Left colon (tissue), 2 donors: ENCODE measurements around the gene PKHD1. TPM values are rescaled to one million over a fixed set of nuclear protein-coding genes. Genes with fewer than 3 reads are reported as not detected.

Experiments
- ATAC-seq: fragments of 200-7000 bp; cut with Tn5 transposase; one replicate; pipeline ENCODE4 v1.9.1; 2020; ENCODE audit warnings: mild to moderate bottlenecking, moderate library complexity
- DNase-seq, 2 donors: peaks; one replicate each; pipeline ENCODE4 v3.0.0-alpha.2; 2020
- intact Hi-C, 2 donors: fragments of 100-400 bp; cut with DNase I in 1 of 2; cut with micrococcal nuclease in 1 of 2; formaldehyde crosslinking; loops; one replicate each; pipeline versions ENCODE4 v1.11.2 to v1.14.0; 2022; cut with DNase I, micrococcal nuclease
- total RNA-seq, 2 donors: library from RNA; stranded (reverse); fragmentation: NEBNext Ultra II Directional; extraction: Animal tissue kit (Norgen Biotek cat#: 25700); gene quantifications; one replicate each; pipeline ENCODE4 v1.2.1, GENCODE V29; 2021
- donor health status: DM: no; HTN: no; CAD: no.
- donor health status: DM: yes; HTN: yes; CAD: no.

PKHD1 gene
- total RNA-seq, 2 donors from 2014 or later = 0.12 to 0.20 TPM

- intact Hi-C loops = no loop called here
- DNase-seq (no peak), ATAC-seq (no peak)
These were observed 521.9 kb downstream of the PKHD1 start for GRCh38 chr6:51565472-51565871.

Other genes with a start within 250 kb of the PKHD1 start
- not detected for gene IL17A, start 98.8 kb upstream of the PKHD1 start, total RNA-seq
- gene IL17F, start 156.9 kb upstream of the PKHD1 start, total RNA-seq = not detected
- gene MCM3, start 197.1 kb upstream of the PKHD1 start, total RNA-seq = 10 to 100 TPM; 22.5 to 33.2 TPM